ENCODE measurements around the gene ZBTB49.

DNA sequence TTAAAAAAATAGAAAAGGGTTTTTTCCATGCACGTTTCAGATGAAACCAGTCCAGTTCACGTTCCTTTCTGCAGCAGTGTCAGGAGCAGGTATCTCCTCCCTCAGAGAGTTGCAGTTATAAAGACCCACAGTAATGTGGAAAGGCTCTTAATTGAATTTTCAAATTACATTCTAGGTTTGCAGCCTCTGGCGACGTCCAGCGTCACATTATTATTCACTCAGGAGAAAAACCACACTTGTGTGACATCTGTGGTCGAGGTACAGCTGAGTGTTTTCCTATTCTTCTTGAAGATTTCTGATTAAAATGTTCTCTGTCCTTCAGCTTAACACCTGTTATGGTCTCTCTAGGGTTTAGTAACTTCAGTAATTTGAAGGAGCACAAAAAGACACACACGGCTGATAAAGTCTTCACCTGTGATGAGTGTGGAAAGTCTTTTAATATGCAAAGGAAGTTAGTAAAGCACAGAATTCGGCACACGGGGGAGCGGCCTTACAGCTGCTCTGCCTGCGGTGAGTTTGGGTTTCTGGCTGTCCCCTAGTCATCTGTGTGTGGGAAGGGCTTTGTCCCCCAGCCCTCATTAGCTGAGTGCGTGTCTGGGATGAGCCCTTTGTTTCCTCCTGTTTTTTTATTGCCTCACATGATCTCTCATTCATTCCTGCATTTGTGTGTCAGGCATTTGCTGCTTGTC lies 25.6 kb downstream of the ZBTB49 start:
- TF ChIP-seq CTCF (conservative IDR thresholded peaks at IDR 0.05; ENCODE audit: low read depth, low read length) (no peak), POLR2A (IDR thresholded peaks at IDR 0.05; ENCODE audit: low read depth, low read length) (no peak), MAZ (IDR thresholded peaks at IDR 0.05; ENCODE audit: borderline replicate concordance, low read depth, low read length) (no peak), CEBPB (IDR thresholded peaks at IDR 0.05; ENCODE audit: low read depth, low read length) (no peak), CHD1 (IDR thresholded peaks at IDR 0.05; ENCODE audit: low read depth, low read length) (no peak), ELK1 (IDR thresholded peaks at IDR 0.05; ENCODE audit: borderline replicate concordance, low read depth, low read length) (no peak), RAD21 (IDR thresholded peaks at IDR 0.05; ENCODE audit: low read length) (no peak)
- TF ChIP-seq, protein P1, sequence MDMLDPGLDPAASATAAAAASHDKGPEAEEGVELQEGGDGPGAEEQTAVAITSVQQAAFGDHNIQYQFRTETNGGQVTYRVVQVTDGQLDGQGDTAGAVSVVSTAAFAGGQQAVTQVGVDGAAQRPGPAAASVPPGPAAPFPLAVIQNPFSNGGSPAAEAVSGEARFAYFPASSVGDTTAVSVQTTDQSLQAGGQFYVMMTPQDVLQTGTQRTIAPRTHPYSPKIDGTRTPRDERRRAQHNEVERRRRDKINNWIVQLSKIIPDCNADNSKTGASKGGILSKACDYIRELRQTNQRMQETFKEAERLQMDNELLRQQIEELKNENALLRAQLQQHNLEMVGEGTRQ (IDR thresholded peaks at IDR 0.05; ENCODE audit: low read depth, low read length) = no peak

All from IMR-90 (cell line).